IPS DF 6.9 (cell line): ENCODE data around the gene VAC14.
"Not testable (repeated sequence)": the region's sequence is repeated elsewhere in the genome, so short reads cannot be mapped to it uniquely, and the experiment has no call there.

Experiments
- DNase-seq: peaks from one replicate; pipeline ENCODE4 v3.0.0-alpha.2; 2013; ENCODE audit warnings: low read depth, low spot score
- H3K27ac ChIP-seq: one replicate; pipeline ENCODE4 v1.5.1; 2013; ENCODE audit warnings: low read length, control low read depth
- H3K27me3 ChIP-seq: 2 replicates; pipeline ENCODE4 v1.6.1; 2013; ENCODE audit warnings: mild to moderate bottlenecking, low read length; ENCODE audit not compliant: control insufficient read depth, insufficient read depth
- H3K36me3 ChIP-seq: 2 replicates; pipeline ENCODE4 v1.6.1; 2013; ENCODE audit warnings: low read length; ENCODE audit not compliant: control insufficient read depth, insufficient read depth
- H3K4me1 ChIP-seq: 2 replicates; pipeline ENCODE4 v1.6.1; 2013; ENCODE audit warnings: low read length; ENCODE audit not compliant: control insufficient read depth, insufficient read depth
- H3K4me3 ChIP-seq: 2 replicates; pipeline ENCODE4 v1.5.1; 2013; ENCODE audit warnings: mild to moderate bottlenecking, low read length
- H3K9me3 ChIP-seq: 2 replicates; pipeline ENCODE4 v1.6.1; 2013; ENCODE audit warnings: low read length, inconsistent platforms; ENCODE audit not compliant: control insufficient read depth, insufficient read depth
- WGBS: extraction: QIAGEN DNeasy Blood & Tissue Kit; methylation state at CpG from one replicate; pipeline ENCODE4 v1.1.7; 2013; ENCODE audit warnings: mixed read lengths, missing lambda C conversion rate; ENCODE audit not compliant: insufficient read length, insufficient coverage; 5-methylcytosine and 5-hydroxymethylcytosine counted together

VAC14 gene

DNA sequence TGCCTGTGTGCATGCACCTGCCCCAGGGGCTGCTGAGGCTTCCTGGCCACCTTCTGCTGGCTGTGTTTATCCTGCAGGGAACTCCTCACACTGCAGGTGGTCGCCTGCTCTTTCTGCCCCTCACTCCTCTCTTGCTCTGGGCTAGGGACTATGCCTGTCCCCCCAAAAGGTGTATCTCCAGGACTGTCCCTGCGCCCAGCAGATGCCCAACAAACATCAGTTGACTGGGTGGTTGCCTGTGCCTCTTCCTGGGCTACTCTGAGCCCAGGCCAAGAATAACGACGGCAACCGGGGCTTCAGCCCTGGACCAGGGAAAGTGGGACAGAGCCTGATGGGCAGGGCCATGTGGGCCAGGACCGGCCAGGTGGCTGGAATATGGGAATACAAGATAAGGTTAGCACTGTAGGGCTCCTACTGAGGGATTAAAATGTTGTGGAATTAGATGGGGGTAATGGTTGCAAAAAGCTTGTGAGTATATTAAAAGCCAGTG is 55.4 kb downstream of the VAC14 start:
- H3K36me3 ChIP-seq: no peaks in the 10 kb centered on the region; the same call in 1 of the 2 replicates
- no peak overlapping the region for H3K4me3 ChIP-seq
- no CpG with 5 or more reads among the region's 6 CpGs for WGBS
- DNase-seq: no peak
- no peak overlapping the region for H3K27ac ChIP-seq
- H3K27me3 ChIP-seq: no peaks in the 10 kb centered on the region
- H3K9me3 ChIP-seq: no peaks in the 10 kb centered on the region
- H3K4me1 ChIP-seq: peaks cover 3% of the 10 kb centered on the region

DNA sequence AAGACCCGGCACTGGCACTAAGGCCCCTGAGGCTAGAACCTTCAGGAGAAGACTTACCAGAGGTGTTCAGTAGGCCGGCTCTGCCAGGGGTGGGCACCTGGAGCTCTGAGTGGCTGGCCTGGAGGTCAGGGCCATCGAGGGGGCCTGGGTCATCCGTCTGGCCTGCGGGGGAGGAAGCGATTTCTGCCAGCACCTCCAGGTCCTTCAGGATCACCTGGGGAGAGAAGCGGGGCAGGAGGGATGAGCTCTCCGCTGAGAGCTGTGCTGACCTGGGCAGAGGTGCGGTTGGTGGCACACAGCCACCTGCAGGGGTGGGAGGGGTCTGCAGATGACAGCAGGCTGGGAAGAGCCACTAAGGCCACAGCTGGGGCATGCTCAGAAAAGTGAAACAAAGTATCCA is 56.6 kb downstream of the VAC14 start:
- H3K4me1 ChIP-seq: no peaks in the 10 kb centered on the region; the same call in 1 of the 2 replicates
- no peaks in the 10 kb centered on the region; the same call in 1 of the 2 replicates for H3K36me3 ChIP-seq
- no CpG with 5 or more reads among the region's 9 CpGs for WGBS
- no peaks in the 10 kb centered on the region for H3K27me3 ChIP-seq
- no peak overlapping the region for H3K4me3 ChIP-seq
- no peak overlapping the region for H3K27ac ChIP-seq
- no peaks in the 10 kb centered on the region for H3K9me3 ChIP-seq
- no peak for DNase-seq

DNA sequence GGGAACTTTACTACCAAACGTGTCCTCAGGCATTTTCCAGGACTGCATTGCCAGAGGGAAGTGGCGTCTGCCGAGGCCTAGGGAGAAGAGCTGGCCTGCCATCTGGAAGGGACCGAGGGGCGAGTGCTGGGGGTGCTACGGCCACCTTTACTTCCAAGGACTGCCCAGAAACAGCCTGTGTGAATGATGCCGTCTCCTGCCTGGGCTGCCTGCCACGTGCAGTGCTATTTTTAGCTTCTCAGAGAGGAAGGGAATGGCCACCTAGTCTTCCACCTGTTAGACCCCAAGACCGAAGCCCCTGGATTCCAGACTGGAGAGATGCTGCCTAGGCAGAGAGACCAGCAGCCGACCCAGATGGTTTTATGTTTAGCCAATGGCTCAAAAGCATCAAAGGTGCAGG is 57.2 kb downstream of the VAC14 start:
- no peaks in the 10 kb centered on the region for H3K27me3 ChIP-seq
- H3K36me3 ChIP-seq: no peaks in the 10 kb centered on the region; the same call in 1 of the 2 replicates
- H3K4me3 ChIP-seq: no peak overlapping the region
- DNase-seq: no peak
- no CpG with 5 or more reads among the region's 10 CpGs for WGBS
- no peaks in the 10 kb centered on the region; the same call in 1 of the 2 replicates for H3K4me1 ChIP-seq
- H3K9me3 ChIP-seq: no peaks in the 10 kb centered on the region
- H3K27ac ChIP-seq: no peak overlapping the region

DNA sequence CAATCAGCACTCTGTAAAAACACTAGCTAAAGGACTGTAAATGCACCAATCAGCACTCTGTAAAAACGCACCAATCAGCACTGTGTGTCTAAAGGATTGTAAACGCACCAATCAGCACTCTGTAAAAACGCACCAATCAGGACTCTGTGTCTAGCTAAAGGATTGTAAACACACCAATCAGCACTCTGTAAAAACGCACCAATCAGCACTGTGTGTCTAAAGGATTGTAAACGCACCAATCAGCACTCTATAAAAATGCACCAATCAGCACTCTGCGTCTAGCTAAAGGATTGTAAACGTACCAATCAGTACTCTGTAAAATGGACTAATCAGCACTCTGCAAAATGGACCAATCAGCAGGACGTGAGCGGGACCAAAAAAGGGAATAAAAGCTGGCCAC is 58.0 kb downstream of the VAC14 start:
- not testable (repeated sequence) for H3K27ac ChIP-seq, H3K4me1 ChIP-seq, H3K36me3 ChIP-seq, H3K27me3 ChIP-seq, H3K9me3 ChIP-seq, DNase-seq, H3K4me3 ChIP-seq
- no CpG with 5 or more reads among the region's 9 CpGs for whole genome bisulfite sequencing

DNA sequence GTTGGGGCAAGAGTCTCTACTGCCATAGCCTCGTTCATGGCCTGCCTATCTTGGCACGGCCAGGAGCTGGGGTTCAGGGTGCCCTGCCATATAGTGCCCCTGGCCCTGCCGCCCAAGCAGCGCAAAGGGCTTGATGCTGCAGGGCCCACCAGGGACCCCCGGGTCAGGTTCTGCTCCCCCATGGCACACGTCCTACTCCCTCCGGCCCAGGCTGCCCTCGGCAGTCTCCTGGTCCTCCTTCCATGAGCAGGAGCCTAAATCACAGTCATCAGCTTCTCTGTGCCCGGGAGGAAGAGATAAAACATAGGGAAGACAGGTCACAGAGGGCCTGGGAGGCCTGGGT is 59.2 kb downstream of the VAC14 start:
- H3K4me3 ChIP-seq: no peak overlapping the region
- no peaks in the 10 kb centered on the region for H3K36me3 ChIP-seq
- H3K4me1 ChIP-seq: no peaks in the 10 kb centered on the region; the same call in 1 of the 2 replicates
- H3K9me3 ChIP-seq: no peaks in the 10 kb centered on the region
- no peaks in the 10 kb centered on the region for H3K27me3 ChIP-seq
- no CpG with 5 or more reads among the region's 9 CpGs for WGBS
- no peak overlapping the region for H3K27ac ChIP-seq
- no peak for DNase-seq

DNA sequence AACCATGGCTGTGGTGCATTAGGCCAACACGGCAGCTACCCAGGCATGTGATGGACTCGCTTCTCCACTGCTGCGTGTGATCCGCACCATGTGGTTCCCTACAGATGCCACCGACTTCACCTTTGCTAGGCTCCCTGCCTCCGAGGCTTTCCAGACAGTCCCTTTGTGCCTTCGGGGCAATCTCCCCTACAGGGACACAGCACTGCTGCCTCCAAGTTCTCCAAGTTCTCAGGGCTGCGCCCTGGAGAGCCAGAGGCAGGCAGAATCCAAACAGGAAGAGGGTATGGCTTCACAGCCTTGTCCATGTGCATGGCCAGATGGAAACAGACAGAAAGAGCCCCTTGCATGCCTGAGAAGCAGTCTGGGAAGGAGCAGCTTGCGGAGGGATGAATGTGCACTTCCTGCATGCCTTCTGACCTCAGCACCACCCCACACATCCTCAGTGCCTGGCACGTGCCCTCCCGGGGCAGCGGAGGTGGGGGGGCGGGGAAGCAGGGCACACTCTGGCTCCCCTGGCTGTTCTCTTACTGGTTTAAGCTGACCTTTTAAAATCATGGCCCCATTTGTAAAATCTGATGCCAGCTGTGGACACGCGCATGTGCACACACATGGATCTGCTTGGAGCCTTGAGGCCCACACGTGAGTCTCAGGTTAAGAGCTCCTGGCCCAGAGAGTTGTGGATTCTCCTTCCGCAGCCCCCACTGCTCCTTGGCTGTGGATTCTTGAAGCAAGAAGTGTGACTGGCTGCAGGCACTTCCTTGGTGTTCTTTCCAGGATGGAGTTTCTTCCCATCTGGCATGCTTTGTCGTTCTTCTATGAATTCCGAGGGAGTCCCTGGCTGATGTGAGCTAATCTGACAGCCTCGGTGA is 59.8 kb downstream of the VAC14 start:
- H3K27ac ChIP-seq: no peak overlapping the region
- no CpG with 5 or more reads among the region's 20 CpGs for WGBS
- H3K9me3 ChIP-seq: no peaks in the 10 kb centered on the region
- H3K4me3 ChIP-seq: no peak overlapping the region
- no peak for DNase-seq
- H3K27me3 ChIP-seq: no peaks in the 10 kb centered on the region
- no peaks in the 10 kb centered on the region for H3K36me3 ChIP-seq
- peaks cover 1% of the 10 kb centered on the region; the same call in 1 of the 2 replicates for H3K4me1 ChIP-seq

DNA sequence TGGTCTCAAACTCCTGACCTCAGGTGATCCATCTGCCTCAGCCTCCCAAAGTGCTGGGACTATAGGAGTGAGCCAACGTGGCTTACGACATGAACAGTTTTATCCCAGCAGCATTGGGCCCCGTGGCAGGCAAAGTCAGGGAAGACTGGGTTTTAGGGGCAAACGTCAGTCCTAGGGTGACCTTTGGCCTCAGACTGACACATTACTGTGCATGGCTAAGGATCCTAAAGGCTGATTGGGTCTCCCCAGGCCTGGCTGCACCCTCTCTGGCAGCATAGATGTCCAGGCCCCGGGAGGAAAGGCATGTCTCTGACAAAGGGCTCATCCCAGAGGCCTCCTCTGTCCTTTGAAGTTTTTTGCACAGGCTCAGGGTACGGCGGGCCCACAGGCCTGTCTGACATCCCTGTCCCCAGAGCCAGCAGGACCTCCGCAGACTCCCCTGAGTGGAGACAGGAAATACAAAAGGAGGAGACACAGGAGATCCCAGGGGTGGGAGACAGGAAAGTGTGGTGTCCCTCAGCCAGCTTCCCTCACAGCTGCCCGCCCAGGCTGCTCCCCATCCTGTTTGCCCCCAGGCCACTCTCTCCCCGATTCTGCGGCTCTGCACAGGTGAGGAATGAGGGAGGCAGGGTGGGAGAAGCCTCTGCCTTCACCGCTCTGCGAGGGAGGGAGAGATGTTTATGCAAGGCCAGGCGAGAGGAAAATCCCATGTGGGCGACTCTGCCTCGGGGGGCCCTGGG is 60.6 kb downstream of the VAC14 start:
- no peaks in the 10 kb centered on the region for H3K9me3 ChIP-seq
- no peak for DNase-seq
- peaks cover 3% of the 10 kb centered on the region; the same call in 1 of the 2 replicates for H3K4me1 ChIP-seq
- no CpG with 5 or more reads among the region's 16 CpGs for WGBS
- H3K36me3 ChIP-seq: no peaks in the 10 kb centered on the region
- H3K4me3 ChIP-seq: no peak overlapping the region
- H3K27ac ChIP-seq: no peak overlapping the region
- H3K27me3 ChIP-seq: no peaks in the 10 kb centered on the region

DNA sequence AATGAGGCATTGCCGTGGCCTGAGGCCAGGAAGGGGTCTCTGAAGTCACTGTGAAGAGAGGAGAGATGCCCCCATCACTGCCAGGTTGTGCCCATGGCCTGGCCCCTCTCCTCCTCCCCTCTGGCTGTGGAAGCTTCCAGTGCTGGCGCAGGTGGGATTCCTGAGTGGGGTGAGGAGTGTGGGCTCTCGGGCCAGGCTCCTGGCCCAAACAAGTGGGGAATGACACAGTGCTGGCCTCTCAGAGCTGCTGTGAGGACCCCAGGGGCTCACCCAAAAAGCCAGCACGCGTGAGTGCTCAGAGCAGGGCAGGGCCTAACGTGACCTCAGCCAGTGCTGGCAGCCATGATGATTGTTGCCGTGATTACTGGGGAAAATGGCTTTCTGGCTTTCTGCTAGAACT is 61.6 kb downstream of the VAC14 start:
- no peaks in the 10 kb centered on the region for H3K27me3 ChIP-seq
- WGBS: no CpG with 5 or more reads among the region's 7 CpGs
- DNase-seq: no peak
- H3K4me3 ChIP-seq: no peak overlapping the region
- H3K4me1 ChIP-seq: peaks cover 3% of the 10 kb centered on the region; the same call in 1 of the 2 replicates
- no peaks in the 10 kb centered on the region for H3K9me3 ChIP-seq
- H3K36me3 ChIP-seq: no peaks in the 10 kb centered on the region
- no peak overlapping the region for H3K27ac ChIP-seq

DNA sequence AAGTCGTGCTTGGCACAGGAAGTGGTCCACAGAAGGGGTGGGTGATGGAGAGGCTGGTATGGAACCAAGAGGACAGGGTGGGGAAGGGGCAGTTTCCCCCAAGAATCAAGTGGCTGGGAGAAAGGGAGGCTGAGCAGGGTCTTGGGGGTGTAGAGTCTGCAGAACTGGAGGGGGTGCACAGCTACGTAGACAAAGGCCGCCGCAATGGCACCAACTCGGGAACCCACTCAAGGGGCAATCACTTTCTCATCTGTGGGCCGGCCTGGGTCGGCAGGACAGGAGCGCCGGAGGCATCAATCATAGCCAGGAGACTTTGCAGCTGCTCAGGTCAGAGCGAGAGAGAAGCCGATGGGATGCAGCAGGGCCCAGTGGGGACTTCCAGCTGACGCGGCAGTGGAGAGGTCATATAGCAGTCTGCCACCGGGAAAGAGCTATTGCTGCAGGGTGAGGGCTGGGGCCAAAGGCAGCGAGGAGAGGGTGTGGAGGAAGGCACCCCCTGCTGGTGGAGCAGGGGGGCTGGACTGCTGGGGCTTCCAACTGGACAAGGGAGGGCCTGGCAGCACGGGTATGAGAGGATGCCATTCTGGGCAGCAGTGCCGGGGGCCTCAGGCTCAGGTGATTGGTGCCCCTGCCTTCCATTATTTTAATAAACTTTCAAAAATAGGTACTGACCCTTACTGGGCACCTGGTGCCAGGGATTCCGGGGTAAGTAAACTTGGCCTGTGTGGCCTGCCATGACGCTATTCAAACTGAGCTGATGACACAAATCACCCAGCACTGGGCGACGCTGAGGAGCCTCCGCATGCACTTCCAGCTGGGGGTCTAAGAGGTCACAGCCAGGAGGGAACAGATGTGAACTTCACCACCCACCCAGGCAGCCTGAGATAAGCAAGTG is 62.6 kb downstream of the VAC14 start:
- Histone ChIP-seq H3K4me1 (peaks cover 3% of the 10 kb centered on the region; the same call in 1 of the 2 replicates), H3K36me3 (no peaks in the 10 kb centered on the region), H3K27me3 (no peaks in the 10 kb centered on the region), H3K9me3 (no peaks in the 10 kb centered on the region), H3K4me3 (no peak overlapping the region), H3K27ac (no peak overlapping the region)
- no CpG with 5 or more reads among the region's 22 CpGs for WGBS
- no peak for DNase-seq
